Measurements from ENCODE around the gene TSHZ3. TPM values are rescaled to one million over a fixed set of nuclear protein-coding genes. Genes with fewer than 3 reads are reported as not detected.

Gene TSHZ3
- total RNA-seq, 2 experiments from 2014 or later: 1.6 to 2.6 TPM

- Mint-ChIP-seq H3K4me3 (no peak overlapping the region), H3K4me1 (ENCODE audit: low read depth) (peaks cover 3% of the 10 kb centered on the region), H3K27ac (no peak overlapping the region), H3K9me3 (no peaks in the 10 kb centered on the region), H3K27me3 (peaks cover 4% of the 10 kb centered on the region), H3K36me3 (no peaks in the 10 kb centered on the region)
- no peak for DNase-seq
- ChIA-PET CTCF (no interaction called here), POLR2A (no interaction called here)
- intact Hi-C loops (cut with micrococcal nuclease): no loop called here
Measured at GRCh38 chr19:31331536-31331935, 17.7 kb downstream of the TSHZ3 start.

GRCh38 chr19:31330761-31331160 lies 18.5 kb downstream of the TSHZ3 start:
- H3K36me3 Mint-ChIP-seq: no peaks in the 10 kb centered on the region
- H3K4me3 Mint-ChIP-seq: no peak overlapping the region
- H3K27me3 Mint-ChIP-seq: no peaks in the 10 kb centered on the region
- no peak overlapping the region for H3K27ac Mint-ChIP-seq
- intact Hi-C loops (cut with micrococcal nuclease): no loop called here
- CTCF ChIA-PET: no interaction called here
- POLR2A ChIA-PET: no interaction called here
- peaks cover 3% of the 10 kb centered on the region for H3K4me1 Mint-ChIP-seq (ENCODE audit: low read depth)
- no peak for DNase-seq
- no peaks in the 10 kb centered on the region for H3K9me3 Mint-ChIP-seq

GRCh38 chr19:31330237-31330636 lies 19.0 kb downstream of the TSHZ3 start:
- H3K4me1 Mint-ChIP-seq (ENCODE audit: low read depth): peaks cover 3% of the 10 kb centered on the region
- POLR2A ChIA-PET: no interaction called here
- no peaks in the 10 kb centered on the region for H3K36me3 Mint-ChIP-seq
- no peak for DNase-seq
- intact Hi-C loops (cut with micrococcal nuclease): no loop called here
- no peak overlapping the region for H3K27ac Mint-ChIP-seq
- H3K4me3 Mint-ChIP-seq: no peak overlapping the region
- no peaks in the 10 kb centered on the region for H3K27me3 Mint-ChIP-seq
- CTCF ChIA-PET: no interaction called here
- H3K9me3 Mint-ChIP-seq: no peaks in the 10 kb centered on the region

DNA sequence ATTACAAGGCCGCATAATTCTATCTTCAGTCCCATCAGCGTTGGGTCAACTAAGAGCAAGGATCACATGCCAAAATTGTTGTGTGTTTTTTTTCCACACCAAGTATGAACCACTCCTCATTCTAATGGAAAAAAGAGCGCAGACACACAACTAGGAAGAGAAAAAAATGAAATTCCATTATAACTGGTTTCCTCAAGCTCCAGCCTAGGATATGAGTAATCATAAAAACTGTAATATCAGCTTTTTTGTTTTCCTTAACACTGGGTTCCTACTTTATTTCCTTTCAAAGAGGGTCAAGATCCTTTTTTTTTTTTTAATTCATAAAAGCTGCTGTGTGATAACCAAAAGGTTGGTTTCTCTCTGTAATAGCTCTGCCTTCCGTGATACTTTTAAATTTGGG lies 19.4 kb downstream of the TSHZ3 start:
- POLR2A ChIA-PET: no interaction called here
- DNase-seq: no peak
- intact Hi-C loops (cut with micrococcal nuclease): no loop called here
- Mint-ChIP-seq H3K4me1 (ENCODE audit: low read depth) (peaks cover 3% of the 10 kb centered on the region), H3K27me3 (no peaks in the 10 kb centered on the region), H3K4me3 (no peak overlapping the region), H3K36me3 (no peaks in the 10 kb centered on the region), H3K27ac (no peak overlapping the region), H3K9me3 (no peaks in the 10 kb centered on the region)
- CTCF ChIA-PET: no interaction called here

- Mint-ChIP-seq H3K36me3 (no peaks in the 10 kb centered on the region), H3K4me3 (no peak overlapping the region), H3K27ac (no peak overlapping the region), H3K9me3 (no peaks in the 10 kb centered on the region), H3K27me3 (no peaks in the 10 kb centered on the region), H3K4me1 (ENCODE audit: low read depth) (peaks cover 3% of the 10 kb centered on the region)
- intact Hi-C loops (cut with micrococcal nuclease): no loop called here
- ChIA-PET POLR2A (no interaction called here), CTCF (interaction anchor here (1.2 kb wide), 1 partner anchor 30 kb away, joined by 3 read pairs; no protein-coding TSS in a partner anchor)
- DNase-seq: no peak
Measured at GRCh38 chr19:31328238-31328637, 21.0 kb downstream of the TSHZ3 start.

GRCh38 chr19:31326329-31327028 lies 22.8 kb downstream of the TSHZ3 start:
- DNase-seq: no peak
- Mint-ChIP-seq H3K4me3 (no peak overlapping the region), H3K9me3 (no peaks in the 10 kb centered on the region), H3K36me3 (no peaks in the 10 kb centered on the region), H3K4me1 (ENCODE audit: low read depth) (peaks cover 3% of the 10 kb centered on the region), H3K27ac (no peak overlapping the region), H3K27me3 (no peaks in the 10 kb centered on the region)
- ChIA-PET POLR2A (no interaction called here), CTCF (no interaction called here)
- intact Hi-C loops (cut with micrococcal nuclease): no loop called here

- ChIA-PET CTCF (no interaction called here), POLR2A (no interaction called here)
- intact Hi-C loops (cut with micrococcal nuclease): loop anchor here (2.0 kb wide), 1 partner anchor 23 kb away; the partner anchor contains the start of gene TSHZ3
- H3K9me3 Mint-ChIP-seq: no peaks in the 10 kb centered on the region
- H3K27ac Mint-ChIP-seq: no peak overlapping the region
- DNase-seq: no peak
- no peaks in the 10 kb centered on the region for H3K36me3 Mint-ChIP-seq
- no peak overlapping the region for H3K4me3 Mint-ChIP-seq
- peaks cover 3% of the 10 kb centered on the region for H3K4me1 Mint-ChIP-seq (ENCODE audit: low read depth)
- no peaks in the 10 kb centered on the region for H3K27me3 Mint-ChIP-seq
Measured at GRCh38 chr19:31325342-31325741, 23.9 kb downstream of the TSHZ3 start.

- H3K9me3 Mint-ChIP-seq: no peaks in the 10 kb centered on the region
- H3K27me3 Mint-ChIP-seq: no peaks in the 10 kb centered on the region
- H3K27ac Mint-ChIP-seq: no peak overlapping the region
- H3K36me3 Mint-ChIP-seq: no peaks in the 10 kb centered on the region
- H3K4me1 Mint-ChIP-seq (ENCODE audit: low read depth): no peaks in the 10 kb centered on the region
- intact Hi-C loops (cut with micrococcal nuclease): no loop called here
- POLR2A ChIA-PET: no interaction called here
- CTCF ChIA-PET: no interaction called here
- H3K4me3 Mint-ChIP-seq: no peak overlapping the region
- no peak for DNase-seq
Measured at GRCh38 chr19:31319465-31319864, 29.8 kb downstream of the TSHZ3 start.

- ChIA-PET POLR2A (no interaction called here), CTCF (no interaction called here)
- Mint-ChIP-seq H3K4me3 (no peak overlapping the region), H3K4me1 (ENCODE audit: low read depth) (no peaks in the 10 kb centered on the region), H3K27me3 (no peaks in the 10 kb centered on the region), H3K27ac (no peak overlapping the region), H3K36me3 (no peaks in the 10 kb centered on the region), H3K9me3 (no peaks in the 10 kb centered on the region)
- intact Hi-C loops (cut with micrococcal nuclease): no loop called here
- no peak for DNase-seq
Measured at GRCh38 chr19:31318790-31319425, 30.3 kb downstream of the TSHZ3 start.

GRCh38 chr19:31317570-31317969 lies 31.7 kb downstream of the TSHZ3 start:
- H3K27me3 Mint-ChIP-seq: no peaks in the 10 kb centered on the region
- H3K27ac Mint-ChIP-seq: no peak overlapping the region
- no peaks in the 10 kb centered on the region for H3K36me3 Mint-ChIP-seq
- H3K9me3 Mint-ChIP-seq: no peaks in the 10 kb centered on the region
- H3K4me3 Mint-ChIP-seq: no peak overlapping the region
- ChIA-PET CTCF (no interaction called here), POLR2A (no interaction called here)
- intact Hi-C loops (cut with micrococcal nuclease): no loop called here
- no peak for DNase-seq
- no peaks in the 10 kb centered on the region for H3K4me1 Mint-ChIP-seq (ENCODE audit: low read depth)

DNA sequence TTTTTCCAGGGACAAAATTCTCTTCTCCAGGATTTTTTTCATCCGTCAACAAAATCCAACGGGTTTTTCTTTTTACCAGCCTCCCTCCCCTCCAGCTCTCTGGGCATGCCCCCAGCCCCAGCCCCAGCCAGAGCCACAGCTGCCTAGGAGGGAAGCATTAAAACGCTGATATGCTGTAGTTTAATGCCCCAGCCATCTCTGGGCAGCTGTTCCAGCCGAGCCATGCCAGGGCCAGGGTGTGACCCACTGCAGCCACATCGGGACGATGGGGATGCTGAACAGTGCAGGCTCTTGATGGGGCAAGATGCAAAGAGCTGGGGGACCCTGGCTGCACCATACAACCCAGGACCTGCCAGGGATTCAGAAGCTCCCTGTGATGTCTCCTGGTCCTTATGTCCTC lies 32.1 kb downstream of the TSHZ3 start:
- Mint-ChIP-seq H3K27me3 (no peaks in the 10 kb centered on the region), H3K4me1 (ENCODE audit: low read depth) (peaks cover under 1% of the 10 kb centered on the region), H3K27ac (no peak overlapping the region), H3K4me3 (no peak overlapping the region), H3K36me3 (no peaks in the 10 kb centered on the region), H3K9me3 (no peaks in the 10 kb centered on the region)
- no peak for DNase-seq
- POLR2A ChIA-PET: no interaction called here
- CTCF ChIA-PET: no interaction called here
- intact Hi-C loops (cut with micrococcal nuclease): no loop called here

DNA sequence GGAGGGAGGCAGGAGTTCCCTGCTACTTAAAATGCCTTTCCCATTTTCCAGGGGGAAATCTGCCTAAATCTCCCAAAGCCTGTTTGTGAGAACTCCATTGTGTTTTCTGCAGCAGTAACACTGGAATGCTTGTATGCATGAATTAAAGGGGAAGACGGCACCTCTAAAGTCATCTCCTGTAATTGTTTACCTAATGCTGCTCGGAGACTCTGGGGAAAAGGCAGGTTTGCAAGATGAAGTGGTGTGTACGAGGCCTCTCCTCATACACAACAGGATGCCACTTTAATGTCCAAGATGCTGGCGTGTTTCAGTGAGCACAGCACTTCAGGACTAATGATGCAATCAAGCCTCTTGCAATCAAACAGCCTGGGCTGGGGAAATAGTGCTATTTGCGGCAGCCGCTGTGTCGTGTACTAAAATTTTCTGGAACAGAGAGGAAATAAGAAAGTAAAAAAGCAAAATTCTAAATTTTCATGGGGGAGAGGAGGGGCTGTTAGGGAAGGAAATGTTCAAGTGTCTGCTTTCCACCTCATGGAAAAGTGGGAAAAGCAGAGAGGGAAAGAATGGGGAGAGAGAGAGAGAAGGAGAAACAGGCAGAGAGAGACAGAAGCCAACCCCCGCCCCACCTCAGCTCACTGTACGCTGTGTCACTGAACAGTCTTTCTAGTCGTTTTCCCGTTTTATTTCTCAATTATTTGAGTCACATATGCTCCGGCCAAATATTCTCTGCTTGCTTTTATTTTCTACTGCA lies 32.9 kb downstream of the TSHZ3 start:
- H3K27ac Mint-ChIP-seq: no peak overlapping the region
- ChIA-PET CTCF (no interaction called here), POLR2A (no interaction called here)
- no peaks in the 10 kb centered on the region for H3K36me3 Mint-ChIP-seq
- DNase-seq: no peak
- intact Hi-C loops (cut with micrococcal nuclease): no loop called here
- no peaks in the 10 kb centered on the region for H3K27me3 Mint-ChIP-seq
- H3K4me3 Mint-ChIP-seq: no peak overlapping the region
- H3K9me3 Mint-ChIP-seq: no peaks in the 10 kb centered on the region
- H3K4me1 Mint-ChIP-seq (ENCODE audit: low read depth): peaks cover 4% of the 10 kb centered on the region

DNA sequence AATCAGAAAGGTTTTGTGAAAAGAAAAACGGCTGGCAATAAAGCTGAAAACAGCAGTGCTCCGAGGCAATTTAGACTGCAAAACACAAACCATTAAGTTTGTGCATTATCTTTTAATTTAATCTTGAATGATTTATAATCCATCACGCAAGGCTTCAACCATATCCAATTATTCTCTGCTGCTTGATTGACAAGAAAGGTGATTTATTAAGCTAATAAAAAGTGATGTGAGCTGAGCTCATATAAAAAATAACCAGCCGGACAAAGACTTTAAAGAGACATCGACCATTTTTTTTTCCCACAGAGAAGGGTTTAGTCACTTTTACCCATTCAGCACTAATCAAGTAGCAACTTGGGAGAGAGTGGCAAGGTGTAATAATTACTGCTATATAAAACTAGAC lies 33.6 kb downstream of the TSHZ3 start:
- H3K9me3 Mint-ChIP-seq: no peaks in the 10 kb centered on the region
- intact Hi-C loops (cut with micrococcal nuclease): no loop called here
- ChIA-PET CTCF (no interaction called here), POLR2A (no interaction called here)
- peaks cover 4% of the 10 kb centered on the region for H3K4me1 Mint-ChIP-seq (ENCODE audit: low read depth)
- H3K27me3 Mint-ChIP-seq: no peaks in the 10 kb centered on the region
- no peak overlapping the region for H3K27ac Mint-ChIP-seq
- no peaks in the 10 kb centered on the region for H3K36me3 Mint-ChIP-seq
- DNase-seq: no peak
- H3K4me3 Mint-ChIP-seq: no peak overlapping the region

Measured in activated CD4-positive, alpha-beta memory T cell treated with anti-CD3 and anti-CD28 coated beads for 36 hours (primary cell).